CD4-positive, alpha-beta T cell treated with Interleukin-6 at 100 ng/mL for 8 hours (primary cell): ENCODE measurements around the gene DDR2.
"Not testable (repeated sequence)": the region's sequence is repeated elsewhere in the genome, so short reads cannot be mapped to it uniquely, and the experiment has no call there.

Experiments
- DNase-seq: peaks from one replicate; pipeline ENCODE4 v3.0.0-alpha.2; 2020; ENCODE audit warnings: mixed read lengths, low spot score

DDR2 gene

GRCh38 chr1:162725301-162725837 is 93.1 kb downstream of the DDR2 start:
- DNase-seq = no peak

DNA sequence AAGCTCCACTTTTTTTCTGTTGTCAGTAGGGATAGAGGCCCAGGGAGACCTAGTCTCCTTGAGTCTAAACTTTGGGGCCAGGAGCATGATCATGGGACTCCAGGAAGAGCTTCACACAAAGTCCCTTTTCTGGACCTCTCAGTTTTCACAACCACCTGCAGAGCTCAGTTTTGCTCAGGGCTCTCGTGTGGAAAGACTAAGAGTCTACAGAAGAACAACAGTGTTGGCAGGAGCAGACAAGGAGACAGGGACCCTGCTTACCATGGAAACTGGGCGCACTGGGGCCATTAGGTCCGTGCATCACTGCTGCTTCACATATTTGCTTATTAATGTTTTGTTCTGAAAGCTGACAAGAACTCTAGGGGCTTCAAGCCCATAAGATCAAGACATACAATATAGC is 94.3 kb downstream of the DDR2 start:
- no peak for DNase-seq

DNA sequence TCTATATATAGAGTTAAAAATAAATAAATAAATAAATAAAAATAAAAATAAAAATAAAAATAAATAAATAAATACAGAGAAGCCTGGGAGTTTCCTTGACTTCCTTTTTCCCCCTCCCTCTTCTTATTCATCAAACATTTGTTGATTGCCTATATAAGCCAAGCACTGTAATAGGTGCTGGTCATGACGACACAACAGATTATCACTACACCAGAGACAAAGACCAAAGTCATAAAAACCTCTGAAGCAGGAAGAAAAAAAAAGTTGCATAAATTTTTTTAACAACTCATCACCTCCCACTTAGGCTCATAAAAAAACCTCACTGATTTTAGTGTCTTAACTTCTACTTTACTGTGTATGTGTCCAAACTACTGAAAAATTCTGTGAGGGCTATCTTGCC is 95.2 kb downstream of the DDR2 start:
- not testable (repeated sequence) for DNase-seq

- no peak for DNase-seq
Measured at GRCh38 chr1:162728573-162728972, 96.3 kb downstream of the DDR2 start.

DNA sequence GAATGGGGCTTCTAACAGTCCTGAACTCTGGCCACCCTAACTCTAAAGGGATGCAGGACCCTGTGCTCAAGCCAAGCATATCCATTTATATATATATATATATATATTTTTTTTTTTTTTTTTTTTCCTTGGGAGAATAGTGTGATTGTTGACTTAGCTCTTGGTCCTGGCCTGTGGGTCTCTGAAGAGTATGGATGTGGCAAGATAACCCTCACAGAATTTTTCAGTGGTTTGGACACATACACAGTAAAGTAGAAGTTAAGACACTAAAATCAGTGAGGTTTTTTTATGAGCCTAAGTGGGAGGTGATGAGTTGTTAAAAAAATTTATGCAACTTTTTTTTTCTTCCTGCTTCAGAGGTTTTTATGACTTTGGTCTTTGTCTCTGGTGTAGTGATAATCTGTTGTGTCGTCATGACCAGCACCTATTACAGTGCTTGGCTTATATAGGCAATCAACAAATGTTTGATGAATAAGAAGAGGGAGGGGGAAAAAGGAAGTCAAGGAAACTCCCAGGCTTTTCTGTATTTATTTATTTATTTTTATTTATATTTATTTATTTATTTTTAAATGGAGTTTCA is 97.0 kb downstream of the DDR2 start:
- not testable (repeated sequence) for DNase-seq

- DNase-seq = no peak
Measured at GRCh38 chr1:162732094-162732493, 99.8 kb downstream of the DDR2 start.

- no peak for DNase-seq
Measured at GRCh38 chr1:162732566-162733335, 100.5 kb downstream of the DDR2 start.

GRCh38 chr1:162733336-162733590 is 101.0 kb downstream of the DDR2 start:
- no peak for DNase-seq

GRCh38 chr1:162734047-162734446 is 101.8 kb downstream of the DDR2 start:
- no peak for DNase-seq

GRCh38 chr1:162736184-162736583 is 103.9 kb downstream of the DDR2 start:
- DNase-seq = no peak

- no peak for DNase-seq
Measured at GRCh38 chr1:162736633-162737067, 104.4 kb downstream of the DDR2 start.

GRCh38 chr1:162740755-162741154 is 108.5 kb downstream of the DDR2 start:
- no peak for DNase-seq

DNA sequence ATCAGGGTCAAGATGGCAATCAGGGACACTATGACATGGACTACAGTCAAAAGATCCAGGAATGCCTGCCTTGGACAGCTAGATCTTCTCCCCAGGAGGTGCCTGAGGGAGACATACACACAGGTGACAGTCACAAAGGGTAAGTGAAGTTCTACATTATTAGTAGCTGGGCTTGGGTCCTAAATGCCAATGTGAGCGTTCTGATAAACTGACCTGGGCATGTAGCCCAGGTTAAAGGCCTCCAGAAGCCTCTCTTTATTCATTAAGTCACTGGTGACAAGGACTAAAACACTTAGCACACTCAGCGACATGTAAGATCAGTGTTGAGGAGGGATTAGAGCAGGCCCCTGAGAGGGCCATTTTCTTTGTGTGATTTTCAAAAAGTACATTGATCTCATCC is 109.3 kb downstream of the DDR2 start:
- no peak for DNase-seq

GRCh38 chr1:162746264-162746942 is 114.1 kb downstream of the DDR2 start:
- DNase-seq = not testable (repeated sequence)

DNA sequence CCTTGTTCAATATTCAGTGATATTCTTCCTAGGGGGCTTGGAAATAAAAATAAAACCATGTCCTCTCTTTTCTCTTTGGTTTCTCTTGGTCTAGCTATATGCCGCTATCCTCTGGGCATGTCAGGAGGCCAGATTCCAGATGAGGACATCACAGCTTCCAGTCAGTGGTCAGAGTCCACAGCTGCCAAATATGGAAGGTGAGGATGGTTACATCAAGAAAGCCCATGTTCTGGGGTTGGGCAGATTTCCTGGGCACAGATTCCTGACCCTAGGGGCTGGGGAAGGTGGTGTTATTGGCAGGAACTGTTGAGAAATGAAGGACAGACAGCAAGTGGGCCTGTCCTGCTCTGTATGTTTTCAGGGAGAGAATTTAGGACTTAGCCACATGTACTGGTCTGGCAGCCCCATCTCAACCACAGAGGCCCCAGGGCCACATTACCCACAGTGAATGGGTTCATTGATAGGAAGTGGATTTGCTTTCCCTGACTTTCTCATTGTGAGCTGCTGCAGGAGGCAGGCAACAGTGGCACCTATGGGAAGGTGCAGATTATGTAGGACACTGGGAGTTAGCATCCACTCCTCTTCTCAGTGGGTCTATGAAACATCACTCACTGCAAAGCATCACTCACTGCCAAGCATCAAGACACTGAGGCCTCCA is 120.9 kb downstream of the DDR2 start:
- DNase-seq = no peak

DNA sequence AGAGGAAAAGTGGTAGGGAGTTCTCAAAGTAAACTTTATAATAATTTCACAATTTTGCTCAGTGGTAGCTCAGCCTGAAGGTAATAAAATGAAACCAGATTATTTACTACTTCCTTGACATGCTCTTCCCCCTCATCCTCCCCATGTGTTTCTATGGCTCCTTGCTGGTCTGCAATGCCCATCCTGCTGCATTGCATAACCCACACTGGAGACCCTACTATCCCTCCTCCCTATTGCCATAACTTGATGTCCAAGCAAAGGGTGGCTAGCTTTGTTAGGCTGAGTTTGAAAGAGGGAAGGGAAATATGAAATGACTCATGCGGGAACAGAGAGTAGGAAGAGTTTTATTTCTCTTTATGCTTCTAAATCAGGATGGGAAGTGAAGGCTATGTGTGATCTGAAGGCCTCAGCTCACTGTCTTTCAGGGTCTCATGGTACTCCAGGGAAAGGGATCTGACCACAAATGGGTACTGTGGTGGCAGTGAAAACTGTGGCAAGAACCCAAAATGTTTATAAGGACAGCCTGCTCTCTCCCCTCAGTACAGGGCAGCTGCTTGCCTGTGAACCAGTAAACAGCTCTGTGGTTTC is 121.8 kb downstream of the DDR2 start:
- no peak for DNase-seq

DNA sequence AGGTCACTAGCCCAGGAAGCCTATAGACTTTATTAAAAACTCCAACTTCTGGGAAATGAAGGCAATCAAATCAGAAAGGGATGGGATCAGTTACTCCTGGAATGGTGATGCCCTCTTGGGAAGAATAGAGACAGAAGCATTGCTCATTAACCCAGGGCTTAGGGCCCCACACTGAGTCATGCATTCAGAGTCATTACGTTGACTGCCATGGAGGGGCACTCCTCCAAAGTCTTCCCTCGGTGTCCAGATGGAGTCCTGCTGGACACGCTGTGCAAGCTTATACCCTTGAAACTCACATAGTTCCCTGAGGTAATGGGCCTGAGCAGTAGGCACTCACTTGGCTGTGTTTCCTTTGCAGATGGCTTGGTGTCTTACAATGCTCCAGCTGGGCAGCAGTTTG is 123.0 kb downstream of the DDR2 start:
- DNase-seq = no peak

DNA sequence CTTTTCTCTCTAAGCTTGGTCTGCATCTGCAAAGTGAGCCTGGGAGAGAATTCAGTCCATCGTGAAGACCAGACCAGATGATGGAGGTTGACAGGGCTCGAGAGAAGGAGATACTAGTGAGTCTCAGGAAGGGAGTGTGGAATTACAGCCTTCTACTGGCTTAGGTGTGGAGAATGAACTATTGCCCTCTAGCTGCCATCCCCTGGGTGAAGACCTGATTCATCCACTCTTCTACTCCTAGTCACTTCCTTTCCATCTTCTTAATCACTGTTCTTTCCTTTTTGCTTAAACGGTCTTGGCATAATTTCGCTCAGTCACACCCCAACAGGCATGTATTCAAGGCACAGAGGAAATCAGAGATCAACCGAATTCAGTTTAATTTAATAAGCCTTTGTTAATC is 124.3 kb downstream of the DDR2 start:
- DNase-seq = no peak

GRCh38 chr1:162757476-162757875 is 125.2 kb downstream of the DDR2 start:
- no peak for DNase-seq

GRCh38 chr1:162765788-162766187 is 133.5 kb downstream of the DDR2 start:
- no peak for DNase-seq

- DNase-seq = no peak
Measured at GRCh38 chr1:162772571-162773154, 140.4 kb downstream of the DDR2 start.

DNA sequence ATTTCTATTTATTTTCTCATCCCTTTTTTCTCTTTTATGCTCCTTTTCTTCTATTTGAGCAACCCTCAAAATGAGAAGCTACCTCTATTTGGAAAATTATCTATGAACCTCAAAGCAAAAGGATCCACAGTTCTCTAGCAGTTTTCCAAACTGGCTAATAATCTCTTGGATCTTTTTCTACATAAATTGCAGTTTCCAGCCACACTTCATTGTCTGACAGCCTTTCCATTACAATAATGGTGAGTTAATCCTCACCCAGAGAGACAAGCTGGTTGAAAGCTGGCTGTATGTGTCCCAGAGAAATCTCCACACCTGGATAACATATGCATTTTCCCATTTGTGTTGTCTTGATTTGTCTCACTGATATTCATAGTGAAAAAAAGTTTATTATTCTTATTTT is 141.7 kb downstream of the DDR2 start:
- no peak for DNase-seq
